ENCODE results near the gene IRX2.

Gene IRX2

DNA sequence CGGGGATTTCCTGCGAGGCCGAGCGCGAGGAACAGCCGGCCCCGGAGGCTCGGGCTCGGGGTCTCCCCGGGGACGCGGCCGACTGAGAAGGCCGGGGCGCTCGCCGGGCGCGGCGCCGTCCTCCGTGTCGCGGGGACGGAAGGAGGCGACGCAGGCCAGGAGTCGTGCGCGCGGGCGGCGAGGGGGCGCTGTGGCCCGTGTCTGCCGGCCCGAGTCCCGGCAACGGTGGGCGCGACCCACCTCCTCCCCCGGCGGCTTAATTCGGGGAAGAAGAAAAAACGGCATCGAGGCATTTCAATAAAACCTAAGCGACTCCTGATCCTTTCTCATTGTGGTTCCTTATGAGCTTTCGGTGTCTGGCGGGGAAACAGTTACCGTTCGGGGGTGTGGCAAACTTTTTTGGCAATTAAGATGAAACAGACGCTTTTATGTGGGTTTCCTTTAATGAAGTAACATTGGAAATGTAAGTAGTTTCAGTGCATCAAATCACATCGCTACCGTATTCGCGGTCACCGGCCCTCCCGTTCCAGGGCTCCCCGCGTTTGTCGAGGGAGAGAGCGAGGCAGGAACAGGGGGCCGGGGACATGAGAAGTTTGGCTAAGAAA is 3.7 kb upstream of the IRX2 start:
- H3K9me2 ChIP-seq (replicated peaks; ENCODE audit: low read depth, low read length) = no peaks in the 10 kb centered on the region
- no peaks in the 10 kb centered on the region for H3K27me3 ChIP-seq (ENCODE audit: insufficient read depth, low read length, poor library complexity, severe bottlenecking)
- no peak overlapping the region for H3K4me3 ChIP-seq (ENCODE audit: low read length, poor library complexity, severe bottlenecking)
- H3K9me3 ChIP-seq (ENCODE audit: insufficient read depth, low read depth, low read length) = peaks cover 4% of the 10 kb centered on the region; the same call in 1 of the 2 replicates
- H3K79me2 ChIP-seq (ENCODE audit: insufficient read depth, low read length) = no peaks in the 10 kb centered on the region
- H3K9ac ChIP-seq (ENCODE audit: low read depth, low read length, poor library complexity, severe bottlenecking) = no peak overlapping the region
- no peaks in the 10 kb centered on the region for H4K20me1 ChIP-seq (ENCODE audit: insufficient read depth, low read length, poor library complexity, severe bottlenecking)
- no peak overlapping the region for H2AFZ ChIP-seq (ENCODE audit: low read length)
- no peaks in the 10 kb centered on the region for H3K36me3 ChIP-seq (ENCODE audit: insufficient read depth, low read length)
- H3K4me2 ChIP-seq (ENCODE audit: low read depth, low read length, poor library complexity, severe bottlenecking) = no peak overlapping the region
- H3F3A ChIP-seq (ENCODE audit: low read depth) = no peaks in the 10 kb centered on the region
- no peaks in the 10 kb centered on the region for H3K4me1 ChIP-seq (ENCODE audit: insufficient read depth, low read length, poor library complexity, severe bottlenecking)
- TF ChIP-seq EZH2phosphoT487 (IDR thresholded peaks at IDR 0.05; ENCODE audit: borderline replicate concordance) = no peak
- TF ChIP-seq, protein P1, sequence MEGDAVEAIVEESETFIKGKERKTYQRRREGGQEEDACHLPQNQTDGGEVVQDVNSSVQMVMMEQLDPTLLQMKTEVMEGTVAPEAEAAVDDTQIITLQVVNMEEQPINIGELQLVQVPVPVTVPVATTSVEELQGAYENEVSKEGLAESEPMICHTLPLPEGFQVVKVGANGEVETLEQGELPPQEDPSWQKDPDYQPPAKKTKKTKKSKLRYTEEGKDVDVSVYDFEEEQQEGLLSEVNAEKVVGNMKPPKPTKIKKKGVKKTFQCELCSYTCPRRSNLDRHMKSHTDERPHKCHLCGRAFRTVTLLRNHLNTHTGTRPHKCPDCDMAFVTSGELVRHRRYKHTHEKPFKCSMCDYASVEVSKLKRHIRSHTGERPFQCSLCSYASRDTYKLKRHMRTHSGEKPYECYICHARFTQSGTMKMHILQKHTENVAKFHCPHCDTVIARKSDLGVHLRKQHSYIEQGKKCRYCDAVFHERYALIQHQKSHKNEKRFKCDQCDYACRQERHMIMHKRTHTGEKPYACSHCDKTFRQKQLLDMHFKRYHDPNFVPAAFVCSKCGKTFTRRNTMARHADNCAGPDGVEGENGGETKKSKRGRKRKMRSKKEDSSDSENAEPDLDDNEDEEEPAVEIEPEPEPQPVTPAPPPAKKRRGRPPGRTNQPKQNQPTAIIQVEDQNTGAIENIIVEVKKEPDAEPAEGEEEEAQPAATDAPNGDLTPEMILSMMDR (conservative IDR thresholded peaks at IDR 0.05; ENCODE audit: low read length) = no peak

DNA sequence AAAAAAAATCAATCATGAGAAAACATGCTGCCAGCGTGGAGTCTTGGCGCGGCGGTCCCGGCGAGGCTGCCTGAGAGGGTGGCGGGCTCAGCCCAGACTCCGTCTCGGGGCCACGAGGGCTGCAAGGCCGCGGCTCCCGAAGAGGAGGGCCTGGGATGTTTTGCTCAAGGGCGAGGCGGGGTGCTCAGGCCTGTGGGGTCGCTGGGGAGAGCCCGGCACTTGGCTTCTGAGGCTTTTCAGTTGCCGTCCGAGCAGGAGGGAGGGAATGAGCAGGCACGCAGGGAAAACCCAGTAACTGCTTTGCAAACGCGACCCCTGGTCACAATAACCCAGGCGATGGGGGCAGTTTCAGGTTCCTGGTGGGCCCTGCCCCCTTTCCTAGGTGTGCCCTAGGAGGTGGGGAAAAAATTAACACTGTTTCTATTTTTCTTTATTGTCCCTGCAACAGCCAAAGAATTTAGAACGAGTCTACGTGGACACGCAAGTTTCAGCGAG is 3.2 kb upstream of the IRX2 start:
- no peaks in the 10 kb centered on the region for H3K79me2 ChIP-seq (ENCODE audit: insufficient read depth, low read length)
- no peaks in the 10 kb centered on the region for H3F3A ChIP-seq (ENCODE audit: low read depth)
- no peaks in the 10 kb centered on the region for H3K27me3 ChIP-seq (ENCODE audit: insufficient read depth, low read length, poor library complexity, severe bottlenecking)
- H2AFZ ChIP-seq (ENCODE audit: low read length) = no peak overlapping the region
- H3K9me3 ChIP-seq (ENCODE audit: insufficient read depth, low read depth, low read length) = peaks cover 4% of the 10 kb centered on the region; the same call in 1 of the 2 replicates
- H3K4me2 ChIP-seq (ENCODE audit: low read depth, low read length, poor library complexity, severe bottlenecking) = no peak overlapping the region
- no peaks in the 10 kb centered on the region for H4K20me1 ChIP-seq (ENCODE audit: insufficient read depth, low read length, poor library complexity, severe bottlenecking)
- no peak overlapping the region for H3K9ac ChIP-seq (ENCODE audit: low read depth, low read length, poor library complexity, severe bottlenecking)
- H3K9me2 ChIP-seq (replicated peaks; ENCODE audit: low read depth, low read length) = no peaks in the 10 kb centered on the region
- H3K4me1 ChIP-seq (ENCODE audit: insufficient read depth, low read length, poor library complexity, severe bottlenecking) = no peaks in the 10 kb centered on the region
- no peak overlapping the region for H3K4me3 ChIP-seq (ENCODE audit: low read length, poor library complexity, severe bottlenecking)
- TF ChIP-seq, protein P1 (conservative IDR thresholded peaks at IDR 0.05; ENCODE audit: low read length) = no peak
- TF ChIP-seq EZH2phosphoT487 (IDR thresholded peaks at IDR 0.05; ENCODE audit: borderline replicate concordance) = no peak
- no peaks in the 10 kb centered on the region for H3K36me3 ChIP-seq (ENCODE audit: insufficient read depth, low read length)

DNA sequence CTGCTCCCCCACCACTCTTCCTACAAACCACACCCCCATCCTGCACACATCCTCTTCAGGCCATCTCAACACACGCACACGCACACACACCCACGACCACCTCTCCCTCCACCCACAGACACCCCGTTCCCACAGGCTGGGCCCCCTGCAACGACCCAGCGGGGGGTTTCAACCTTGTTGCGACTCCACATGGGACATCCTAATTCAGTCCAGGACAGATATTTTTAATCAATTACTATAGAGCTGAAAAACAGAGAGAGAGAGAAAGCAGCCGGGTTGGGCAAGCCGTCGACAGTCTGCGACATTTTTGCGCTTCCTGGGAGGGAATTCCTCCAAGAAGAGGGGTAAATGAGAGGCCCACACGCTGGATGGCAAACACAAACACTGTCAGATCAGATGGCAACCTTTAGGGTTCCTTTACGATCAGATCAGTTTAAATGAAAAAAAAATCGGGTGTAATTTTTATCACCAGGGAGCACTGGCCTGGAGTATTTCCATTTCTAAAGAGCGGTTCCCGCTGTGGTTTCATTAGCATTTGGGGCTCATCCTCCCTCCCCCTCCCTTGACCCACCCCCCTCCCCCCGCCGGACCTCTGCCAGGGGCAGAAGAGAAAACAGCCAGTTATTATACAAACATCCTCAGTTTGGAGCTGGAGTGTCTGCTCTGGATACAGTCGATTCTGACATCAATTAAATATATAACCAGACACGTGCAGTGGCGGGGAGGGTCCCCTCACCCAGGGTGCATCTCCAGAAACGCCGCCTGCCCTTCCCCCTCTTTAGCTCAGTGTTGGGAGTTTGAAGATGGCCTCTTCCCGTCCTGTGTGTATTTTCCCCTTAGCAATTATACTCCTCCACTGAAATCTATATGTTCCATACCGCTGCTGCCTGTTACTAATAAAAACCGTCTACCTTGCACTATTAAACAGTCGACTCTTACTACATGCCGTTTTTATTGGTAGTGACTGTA is 2.3 kb upstream of the IRX2 start:
- Histone ChIP-seq H3K4me1 (ENCODE audit: insufficient read depth, low read length, poor library complexity, severe bottlenecking) (no peaks in the 10 kb centered on the region), H3K4me3 (ENCODE audit: low read length, poor library complexity, severe bottlenecking) (no peak overlapping the region), H3K36me3 (ENCODE audit: insufficient read depth, low read length) (no peaks in the 10 kb centered on the region), H3K9ac (ENCODE audit: low read depth, low read length, poor library complexity, severe bottlenecking) (no peak overlapping the region), H3K9me3 (ENCODE audit: insufficient read depth, low read depth, low read length) (peaks cover 4% of the 10 kb centered on the region; the same call in 1 of the 2 replicates), H3K27me3 (ENCODE audit: insufficient read depth, low read length, poor library complexity, severe bottlenecking) (no peaks in the 10 kb centered on the region), H3K79me2 (ENCODE audit: insufficient read depth, low read length) (no peaks in the 10 kb centered on the region), H3F3A (ENCODE audit: low read depth) (no peaks in the 10 kb centered on the region), H3K9me2 (replicated peaks; ENCODE audit: low read depth, low read length) (no peaks in the 10 kb centered on the region), H3K4me2 (ENCODE audit: low read depth, low read length, poor library complexity, severe bottlenecking) (no peak overlapping the region), H2AFZ (ENCODE audit: low read length) (no peak overlapping the region), H4K20me1 (ENCODE audit: insufficient read depth, low read length, poor library complexity, severe bottlenecking) (no peaks in the 10 kb centered on the region)
- TF ChIP-seq, protein P1 (conservative IDR thresholded peaks at IDR 0.05; ENCODE audit: low read length) = no peak
- no peak for TF ChIP-seq EZH2phosphoT487 (IDR thresholded peaks at IDR 0.05; ENCODE audit: borderline replicate concordance)
